Measurements from ENCODE around the gene LCP1.

The LCP1 gene

DNA sequence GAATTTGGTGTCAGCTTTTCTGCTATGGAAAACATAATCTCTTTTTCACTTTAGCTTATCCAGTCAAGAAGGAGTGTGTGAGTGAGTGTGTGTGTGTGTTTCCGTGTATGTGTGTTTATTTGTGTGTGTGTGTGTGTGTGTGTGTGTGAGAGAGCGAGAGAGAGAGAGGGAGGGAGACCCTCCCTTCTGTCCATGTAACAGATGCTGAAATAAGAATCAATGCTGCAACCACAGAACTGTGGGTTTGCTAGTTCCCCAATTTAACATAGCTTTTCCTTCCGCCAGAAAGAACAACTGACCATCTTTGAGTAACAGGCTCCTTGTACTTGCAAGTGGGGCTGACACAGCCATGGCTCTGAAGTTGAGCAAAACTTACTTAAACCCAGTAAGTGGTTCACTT, 5.2 kb downstream of the LCP1 start:
- Histone ChIP-seq H3K4me1 (peaks cover 42 to 69% (median 53%) of the 10 kb centered on the region in 10 experiments), H3K9ac (peak overlapping the region; percentile 90 to 98 (median 93)), H3K27me3 (no peaks in the 10 kb centered on the region), H4K20me1 (peaks cover 0 to 49% (median 0%) of the 10 kb centered on the region in 11 experiments; a peak in 8 of 22 replicates), H3K9me3 (replicated peaks in 1 of 11) (no peaks in the 10 kb centered on the region), H3K4me3 (peak overlapping the region; percentile 68 to 89 (median 80)), H3K4me2 (peak overlapping the region; percentile 85 to 99 (median 93)), H3K36me3 (peaks cover 10 to 85% (median 48%) of the 10 kb centered on the region in 11 experiments; a peak in 18 of 22 replicates), H3K27ac (peak overlapping the region; percentile 91 to 99 (median 95))
- TF ChIP-seq Cebpa-rat (IDR thresholded peaks at IDR 0.05) = peak; percentile 32 to 98 (median 91); a peak in 20 of 22 replicates

DNA sequence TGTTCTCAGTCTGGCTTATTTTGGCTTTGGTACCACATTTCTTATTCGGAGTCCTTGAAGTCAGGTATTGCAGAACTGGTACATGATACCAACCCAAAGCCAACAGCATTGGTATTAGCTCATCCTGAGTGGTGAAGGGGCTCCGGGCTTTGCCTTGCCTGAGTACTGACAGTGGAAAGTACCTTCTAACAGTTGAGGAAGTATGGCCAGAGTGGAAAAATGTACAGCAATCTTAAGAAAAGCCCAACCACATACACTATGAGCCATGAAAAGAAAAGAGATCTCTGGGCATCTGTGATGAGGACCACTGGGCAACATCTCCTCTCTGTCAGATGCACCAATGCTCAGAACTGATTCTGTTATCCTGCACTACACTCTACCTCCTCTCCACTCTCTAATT, 8.3 kb downstream of the LCP1 start:
- Histone ChIP-seq H3K4me3 (peak overlapping the region in 9 of 10 experiments; percentile 25 to 86 (median 46); a peak in 16 of 20 replicates), H4K20me1 (peaks cover 0 to 80% (median 28%) of the 10 kb centered on the region in 11 experiments; a peak in 14 of 22 replicates), H3K4me2 (peak overlapping the region; percentile 85 to 99 (median 97)), H3K4me1 (peaks cover 73 to 93% (median 84%) of the 10 kb centered on the region in 10 experiments), H3K9me3 (replicated peaks in 1 of 11) (no peaks in the 10 kb centered on the region), H3K27me3 (no peaks in the 10 kb centered on the region), H3K36me3 (peaks cover 26 to 95% (median 69%) of the 10 kb centered on the region in 11 experiments; a peak in 20 of 22 replicates), H3K27ac (peak overlapping the region; percentile 91 to 99 (median 95); a peak in 21 of 22 replicates), H3K9ac (peak overlapping the region in 10 of 11 experiments; percentile 72 to 98 (median 84); a peak in 21 of 22 replicates)
- TF ChIP-seq Cebpa-rat (IDR thresholded peaks at IDR 0.05) = no peak

DNA sequence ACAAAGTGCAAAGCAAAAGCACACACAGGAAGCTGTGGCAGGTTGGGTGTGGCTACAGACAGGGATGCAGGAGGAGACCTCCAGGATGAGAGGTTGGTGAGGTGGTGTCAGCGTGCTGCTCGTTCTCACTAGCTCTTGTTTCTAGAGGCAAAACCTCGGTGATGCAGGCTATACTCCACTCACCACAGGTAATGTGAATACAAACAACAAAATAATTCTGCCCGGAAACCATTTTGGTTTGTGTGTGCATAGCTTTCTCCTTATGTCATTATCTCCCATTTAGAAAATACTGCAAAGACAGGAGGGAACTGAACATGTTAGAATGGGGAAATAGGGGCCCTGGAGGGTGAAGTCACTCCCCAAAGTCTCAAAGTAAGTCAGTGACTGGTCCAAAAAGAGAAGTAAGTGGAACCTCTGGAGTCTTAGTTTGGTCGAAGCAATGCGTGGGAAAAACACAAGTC, 9.4 kb downstream of the LCP1 start:
- Histone ChIP-seq H3K4me2 (peak overlapping the region; percentile 85 to 99 (median 97)), H3K27me3 (no peaks in the 10 kb centered on the region), H3K27ac (peak overlapping the region; percentile 91 to 99 (median 95); a peak in 21 of 22 replicates), H4K20me1 (peaks cover 1 to 91% (median 39%) of the 10 kb centered on the region in 11 experiments; a peak in 20 of 22 replicates), H3K36me3 (peaks cover 36 to 95% (median 75%) of the 10 kb centered on the region in 11 experiments; a peak in 20 of 22 replicates), H3K9me3 (replicated peaks in 1 of 11) (no peaks in the 10 kb centered on the region), H3K4me1 (peaks cover 84 to 93% (median 90%) of the 10 kb centered on the region in 10 experiments), H3K9ac (peak overlapping the region; percentile 54 to 98 (median 83); a peak in 21 of 22 replicates), H3K4me3 (peak overlapping the region; percentile 6 to 86 (median 49); a peak in 18 of 20 replicates)
- TF ChIP-seq Cebpa-rat (IDR thresholded peaks at IDR 0.05) = no peak

DNA sequence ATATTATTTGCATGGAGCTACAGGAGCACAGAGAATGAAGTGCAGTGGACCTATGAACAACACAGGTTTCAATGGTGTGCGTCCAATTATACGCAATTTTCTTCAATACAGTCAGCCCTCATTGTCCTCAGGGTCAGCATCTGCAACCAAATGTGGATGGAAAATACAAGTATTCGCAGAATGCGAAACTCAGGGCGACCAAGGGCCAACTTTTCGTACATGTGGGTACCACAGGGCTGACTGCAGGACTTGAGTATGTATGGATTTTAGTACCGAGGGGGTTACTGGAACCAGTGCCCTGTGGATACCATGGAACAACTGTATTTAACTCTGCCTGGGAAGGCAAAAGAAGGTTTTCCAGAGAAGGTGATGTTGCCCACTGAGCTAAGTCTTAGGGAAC, 10.2 kb downstream of the LCP1 start:
- peak overlapping the region; percentile 85 to 99 (median 97) for H3K4me2 ChIP-seq
- H3K36me3 ChIP-seq = peaks cover 41 to 99% (median 83%) of the 10 kb centered on the region in 11 experiments; a peak in 20 of 22 replicates
- H3K9me3 ChIP-seq (replicated peaks in 1 of 11) = no peaks in the 10 kb centered on the region; a peak in 1 of 22 replicates
- peak overlapping the region; percentile 27 to 86 (median 49); a peak in 18 of 20 replicates for H3K4me3 ChIP-seq
- H4K20me1 ChIP-seq = peaks cover 9 to 99% (median 48%) of the 10 kb centered on the region in 11 experiments
- H3K27ac ChIP-seq = peak overlapping the region; percentile 67 to 99 (median 95)
- peaks cover 92 to 100% (median 98%) of the 10 kb centered on the region in 10 experiments for H3K4me1 ChIP-seq
- H3K9ac ChIP-seq = peak overlapping the region; percentile 54 to 98 (median 83); a peak in 21 of 22 replicates
- H3K27me3 ChIP-seq = no peaks in the 10 kb centered on the region
- TF ChIP-seq Cebpa-rat (IDR thresholded peaks at IDR 0.05) = no peak

DNA sequence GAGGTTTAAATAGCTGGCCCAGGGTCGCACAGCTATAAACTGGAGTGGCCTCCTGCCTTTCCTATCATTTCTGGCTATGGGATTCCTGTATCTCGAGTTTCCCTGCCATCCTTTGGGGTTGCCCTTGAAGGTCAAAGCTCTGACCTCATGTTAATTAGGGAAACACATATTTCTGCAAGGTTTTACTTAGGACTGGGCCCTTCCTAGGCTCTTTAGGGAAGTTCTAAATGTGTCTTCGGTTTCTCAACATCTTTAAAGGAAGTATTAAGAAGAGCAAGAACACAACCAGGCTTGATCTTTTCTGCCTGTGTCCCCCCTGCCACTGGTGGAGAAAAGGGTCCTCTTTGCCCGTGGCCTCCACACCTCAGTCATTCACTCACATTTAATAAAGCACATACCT, 10.8 kb downstream of the LCP1 start:
- no peak for TF ChIP-seq Cebpa-rat (IDR thresholded peaks at IDR 0.05)
- no peaks in the 10 kb centered on the region; a peak in 2 of 22 replicates for H3K9me3 ChIP-seq (replicated peaks in 1 of 11)
- H3K4me2 ChIP-seq = peak overlapping the region; percentile 85 to 99 (median 97)
- peaks cover 94 to 100% (median 100%) of the 10 kb centered on the region in 10 experiments for H3K4me1 ChIP-seq
- peaks cover 14 to 100% (median 53%) of the 10 kb centered on the region in 11 experiments for H4K20me1 ChIP-seq
- H3K36me3 ChIP-seq = peaks cover 43 to 100% (median 85%) of the 10 kb centered on the region in 11 experiments; a peak in 20 of 22 replicates
- peak overlapping the region; percentile 67 to 99 (median 95) for H3K27ac ChIP-seq
- peak overlapping the region; percentile 54 to 98 (median 83); a peak in 21 of 22 replicates for H3K9ac ChIP-seq
- peak overlapping the region; percentile 27 to 86 (median 49); a peak in 18 of 20 replicates for H3K4me3 ChIP-seq
- H3K27me3 ChIP-seq = no peaks in the 10 kb centered on the region

DNA sequence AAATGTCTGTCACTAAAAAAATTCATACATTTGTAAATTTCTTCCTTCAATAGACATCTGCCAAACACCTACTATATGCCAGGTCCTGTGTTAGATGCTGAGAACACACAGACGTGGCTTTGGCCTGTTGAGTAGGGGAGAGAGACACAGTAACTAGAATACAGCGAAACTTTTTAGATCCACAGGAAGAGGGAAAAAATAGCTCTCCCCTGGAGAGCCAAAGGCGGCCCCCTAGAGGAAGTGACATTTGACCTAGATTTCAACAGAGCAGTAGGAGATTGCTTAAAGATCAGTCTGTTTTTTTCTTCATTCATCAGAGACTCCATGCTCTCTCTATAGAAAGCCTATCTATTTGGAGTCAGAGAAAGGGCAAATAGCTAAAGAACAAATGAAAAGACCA, 11.3 kb downstream of the LCP1 start:
- Histone ChIP-seq H3K4me3 (peak overlapping the region; percentile 27 to 86 (median 49); a peak in 18 of 20 replicates), H3K9ac (peak overlapping the region; percentile 54 to 98 (median 83); a peak in 21 of 22 replicates), H4K20me1 (peaks cover 18 to 100% (median 58%) of the 10 kb centered on the region in 11 experiments), H3K9me3 (replicated peaks in 1 of 11) (peaks cover 0 to under 1% (median 0%) of the 10 kb centered on the region in 11 experiments; a peak in 4 of 22 replicates), H3K27me3 (no peaks in the 10 kb centered on the region), H3K4me1 (peaks cover 96 to 100% (median 100%) of the 10 kb centered on the region in 10 experiments), H3K4me2 (peak overlapping the region; percentile 85 to 99 (median 97)), H3K36me3 (peaks cover 44 to 100% (median 86%) of the 10 kb centered on the region in 11 experiments; a peak in 20 of 22 replicates), H3K27ac (peak overlapping the region; percentile 67 to 99 (median 95))
- peak in 8 of 11 experiments; percentile 55 to 92 (median 84); a peak in 14 of 22 replicates for TF ChIP-seq Cebpa-rat (IDR thresholded peaks at IDR 0.05)

DNA sequence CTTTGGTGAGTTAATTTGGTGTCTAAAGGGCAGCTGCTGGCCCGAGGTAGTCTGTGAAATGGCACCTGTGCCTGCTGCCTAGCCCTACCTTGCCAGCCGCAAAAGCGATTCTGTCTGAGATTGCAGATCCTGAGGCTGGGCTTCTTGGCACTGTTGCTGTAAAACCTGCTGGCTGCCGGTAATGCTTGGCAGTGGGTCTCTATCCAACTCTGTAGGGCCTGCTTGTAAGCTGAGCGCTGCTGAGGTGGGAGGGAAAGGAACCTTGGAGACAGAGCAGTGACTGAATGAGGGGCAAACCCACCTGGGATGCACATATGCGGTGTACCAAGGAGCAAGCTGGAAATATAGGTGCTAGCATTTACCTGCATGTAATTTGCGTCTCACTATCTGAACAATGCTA, 11.7 kb downstream of the LCP1 start:
- Histone ChIP-seq H3K4me1 (peaks cover 96 to 100% (median 100%) of the 10 kb centered on the region in 10 experiments), H3K4me2 (peak overlapping the region; percentile 85 to 99 (median 97)), H3K27me3 (no peaks in the 10 kb centered on the region), H3K9ac (peak overlapping the region; percentile 54 to 98 (median 83); a peak in 21 of 22 replicates), H4K20me1 (peaks cover 22 to 100% (median 62%) of the 10 kb centered on the region in 11 experiments), H3K4me3 (peak overlapping the region; percentile 27 to 86 (median 49); a peak in 19 of 20 replicates), H3K27ac (peak overlapping the region; percentile 67 to 99 (median 95); a peak in 21 of 22 replicates), H3K36me3 (peaks cover 44 to 100% (median 86%) of the 10 kb centered on the region in 11 experiments; a peak in 20 of 22 replicates), H3K9me3 (replicated peaks in 1 of 11) (peaks cover 0 to 5% (median 2%) of the 10 kb centered on the region in 11 experiments; a peak in 10 of 22 replicates)
- TF ChIP-seq Cebpa-rat (IDR thresholded peaks at IDR 0.05) = no peak

DNA sequence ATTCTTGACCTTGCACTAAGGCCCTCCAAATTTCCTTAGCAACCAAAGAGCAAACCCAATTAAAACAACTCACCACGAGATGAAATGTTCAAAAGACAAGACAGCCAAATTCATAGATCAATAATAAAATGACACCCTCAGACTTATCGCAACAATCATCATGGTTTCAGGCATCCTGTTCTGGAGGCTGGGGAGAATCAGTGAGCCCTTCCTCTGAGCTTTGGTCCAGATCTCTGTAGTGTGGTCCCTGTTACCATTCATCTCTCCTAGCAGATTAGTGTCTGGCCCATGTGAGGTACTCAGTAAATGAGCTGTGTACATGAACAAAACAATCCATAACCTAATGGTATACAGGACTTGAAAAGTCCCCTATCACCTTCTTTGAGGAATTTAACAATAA, 12.2 kb downstream of the LCP1 start:
- peak overlapping the region; percentile 54 to 98 (median 83); a peak in 21 of 22 replicates for H3K9ac ChIP-seq
- peak overlapping the region in 9 of 10 experiments; percentile 17 to 86 (median 52); a peak in 13 of 20 replicates for H3K4me3 ChIP-seq
- peaks cover 0 to 10% (median 7%) of the 10 kb centered on the region in 11 experiments; a peak in 15 of 22 replicates for H3K9me3 ChIP-seq (replicated peaks in 1 of 11)
- H3K36me3 ChIP-seq = peaks cover 47 to 100% (median 86%) of the 10 kb centered on the region in 11 experiments; a peak in 21 of 22 replicates
- peak overlapping the region; percentile 67 to 99 (median 95); a peak in 21 of 22 replicates for H3K27ac ChIP-seq
- peaks cover 96 to 100% (median 99%) of the 10 kb centered on the region in 10 experiments for H3K4me1 ChIP-seq
- H3K27me3 ChIP-seq = no peaks in the 10 kb centered on the region
- no peak for TF ChIP-seq Cebpa-rat (IDR thresholded peaks at IDR 0.05)
- H4K20me1 ChIP-seq = peaks cover 27 to 100% (median 67%) of the 10 kb centered on the region in 11 experiments
- peak overlapping the region; percentile 85 to 99 (median 97) for H3K4me2 ChIP-seq

Measured in BLaER1 treated with 17β-estradiol and CSF1 and Interleukin-3, amounts not matched to agents 10 nM and 100 nM (cell line).